COLO668 (cell line): ENCODE results near the gene SERINC3.

Source experiments
- DNase-seq: peaks from one replicate; lab custom pipeline; 2025; ENCODE audit not compliant: unreplicated experiment; lab: John Stamatoyannopoulos, UW

SERINC3 gene

DNA sequence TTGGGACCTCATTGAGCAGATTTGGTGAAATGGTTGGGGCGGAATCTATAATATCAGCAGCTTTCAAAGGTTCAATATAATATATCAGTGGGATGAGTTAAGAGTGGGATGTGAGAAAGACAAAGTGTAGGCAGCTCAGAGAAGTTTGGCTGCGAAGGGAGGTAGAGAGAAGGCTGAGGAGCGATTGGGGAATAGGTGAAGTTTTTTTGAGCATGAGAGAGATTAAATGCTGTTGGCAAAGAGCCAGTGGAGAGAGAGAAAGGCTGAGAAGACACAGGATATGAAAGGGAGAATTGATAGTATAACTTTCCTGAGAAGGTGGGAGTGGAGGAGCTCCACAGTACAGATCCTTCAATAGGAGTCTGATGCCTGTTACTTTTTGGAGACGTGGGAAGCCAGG, 12.1 kb upstream of the SERINC3 start:
- no peak for DNase-seq

DNA sequence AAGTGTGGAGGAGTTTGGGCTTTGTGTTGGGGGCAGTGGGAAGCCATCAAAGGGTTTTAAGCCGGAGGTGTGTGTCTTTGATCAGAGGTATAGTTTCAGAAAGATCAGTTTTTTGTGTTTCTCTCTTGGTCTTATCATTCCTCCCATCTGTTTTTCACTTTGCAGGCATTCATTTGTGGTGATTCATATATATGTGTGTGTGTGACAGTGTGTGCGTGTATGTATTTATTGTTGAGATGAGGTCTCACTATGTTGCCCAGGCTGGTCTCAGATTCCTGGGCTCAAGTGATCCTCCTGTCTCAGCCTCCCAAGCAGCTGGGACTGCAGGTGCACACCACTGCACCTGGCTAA, 11.1 kb upstream of the SERINC3 start:
- DNase-seq = no peak

DNA sequence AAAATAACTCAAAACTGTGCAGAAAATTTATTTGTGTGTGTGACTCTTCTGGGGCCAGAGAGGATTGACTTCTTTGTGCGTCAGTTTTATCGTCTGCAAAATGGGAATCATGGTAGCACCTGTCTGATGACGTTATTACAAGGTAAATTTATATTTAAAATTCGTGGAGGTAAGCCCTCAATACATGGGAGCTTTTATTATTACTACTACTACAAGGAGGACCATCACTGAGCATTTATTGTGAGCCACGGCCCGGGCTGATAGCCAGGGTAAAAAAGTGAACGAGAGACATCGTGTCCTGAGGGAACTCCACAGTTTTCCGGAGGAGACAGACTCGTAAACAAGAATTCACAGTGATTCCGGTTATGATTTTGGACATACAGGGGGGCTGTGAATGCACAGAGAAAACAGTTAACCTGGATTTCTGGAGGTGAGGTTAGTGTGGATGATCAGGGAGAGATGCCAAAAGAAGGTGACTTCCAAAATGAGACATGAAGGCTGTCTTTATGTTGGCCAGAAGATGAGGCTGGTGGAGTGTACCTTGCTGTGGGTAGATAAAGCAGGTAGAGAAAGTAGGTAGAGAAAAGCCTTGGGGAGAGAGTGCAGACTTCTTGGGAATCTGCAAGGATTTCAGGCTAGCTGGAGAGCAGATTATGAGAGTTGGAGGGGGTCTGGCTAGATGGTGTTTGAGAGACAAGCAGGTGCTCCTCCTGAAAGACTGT, 10.6 kb upstream of the SERINC3 start:
- DNase-seq = no peak

DNA sequence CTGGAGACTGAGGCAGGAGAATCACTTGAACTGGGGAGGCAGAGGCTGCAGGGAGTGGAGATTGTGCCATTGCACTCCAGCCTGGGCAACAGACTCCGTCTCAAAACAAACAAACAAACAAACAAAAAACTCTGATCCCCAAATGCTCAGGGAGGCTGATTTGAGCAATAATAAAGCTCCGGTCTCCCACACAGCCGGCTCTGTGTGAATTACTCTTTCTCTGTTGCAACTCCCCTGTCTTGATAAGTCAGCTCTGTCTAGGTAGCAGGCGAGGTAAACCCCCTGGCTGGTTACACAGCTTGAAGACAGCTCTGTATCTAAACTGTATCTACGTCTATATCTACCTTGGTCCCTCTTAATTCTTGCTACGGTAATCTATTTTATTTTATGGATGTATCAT, 6.4 kb upstream of the SERINC3 start:
- DNase-seq = no peak

DNA sequence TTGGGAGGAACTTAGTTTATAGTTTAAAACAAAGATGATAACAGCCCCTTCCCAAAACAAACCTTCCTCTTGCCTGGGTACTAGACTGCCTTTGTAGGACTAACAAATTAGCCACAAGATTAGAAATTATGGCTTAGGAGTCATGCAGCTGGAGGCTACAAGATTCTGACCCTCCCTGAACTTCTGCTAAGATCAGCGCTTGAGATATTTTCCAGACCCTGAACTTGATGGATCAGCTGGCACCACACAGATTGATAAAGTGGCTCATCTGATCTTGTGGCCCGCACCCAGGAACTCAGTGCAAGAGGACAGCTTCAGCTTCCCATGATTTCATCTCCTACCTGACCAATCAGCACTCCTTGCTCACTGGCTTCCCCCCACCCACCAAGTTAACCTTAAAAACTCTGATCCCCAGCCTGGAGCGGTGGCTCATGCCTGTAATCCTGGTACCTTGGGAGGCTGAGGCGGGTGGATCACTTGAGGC, 5.9 kb upstream of the SERINC3 start:
- no peak for DNase-seq

DNA sequence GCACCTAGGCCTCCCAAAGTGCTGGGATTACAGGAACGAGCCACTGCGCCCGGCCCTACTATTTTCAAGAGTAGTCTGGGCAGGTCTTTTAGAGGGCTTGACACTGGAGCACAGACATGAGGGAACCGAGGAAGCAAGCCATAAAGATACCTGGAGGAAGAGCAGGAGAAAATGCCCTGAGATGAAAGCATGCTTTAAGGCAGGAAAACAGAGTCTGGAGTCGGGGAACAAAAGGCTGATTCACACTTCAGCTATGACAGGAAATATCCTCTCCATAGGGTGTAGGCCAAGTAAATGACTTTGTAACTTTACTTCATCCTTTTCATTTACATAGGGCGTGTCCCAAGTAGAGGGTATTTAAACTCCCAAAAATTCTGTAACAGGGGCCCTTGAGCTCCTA, 4.3 kb upstream of the SERINC3 start:
- no peak for DNase-seq

DNA sequence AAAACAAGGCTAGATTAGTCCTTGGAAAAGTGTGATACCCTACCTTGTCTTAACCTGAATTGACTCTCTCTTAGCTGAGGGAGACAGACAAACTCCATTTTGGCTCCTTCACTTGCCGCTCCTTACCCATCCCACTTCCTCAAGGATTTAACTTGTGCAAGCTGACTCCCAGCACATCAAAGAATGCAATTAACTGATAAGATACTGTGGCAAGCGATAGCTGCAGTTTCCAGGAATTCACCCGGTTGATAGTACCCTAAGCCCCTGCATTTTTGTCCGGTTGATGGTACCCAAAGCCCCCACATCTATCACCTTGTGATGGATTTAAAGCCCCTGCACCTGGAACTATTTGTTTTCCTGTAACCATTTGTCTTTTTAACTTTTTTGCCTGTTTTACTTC, 1.9 kb upstream of the SERINC3 start:
- DNase-seq = no peak

DNA sequence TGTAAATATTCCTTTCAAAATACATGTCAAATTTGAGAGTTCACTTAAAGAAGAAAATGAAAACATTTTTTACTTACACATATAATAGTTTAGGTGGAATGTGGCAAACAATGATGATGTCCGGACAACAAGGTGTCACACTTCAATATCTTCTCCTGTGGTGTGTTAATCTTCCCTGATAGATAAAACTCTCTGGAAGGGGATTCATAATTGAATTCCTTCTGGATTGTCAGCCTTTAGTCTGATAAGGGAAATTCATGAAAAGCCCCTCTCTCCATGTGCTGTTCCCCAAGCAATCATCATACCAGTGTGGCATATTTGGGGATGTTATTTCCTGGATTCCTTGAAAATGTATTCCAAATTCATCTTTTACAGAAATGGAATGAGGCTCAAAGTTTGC, 971 bp upstream of the SERINC3 start:
- DNase-seq = no peak

DNA sequence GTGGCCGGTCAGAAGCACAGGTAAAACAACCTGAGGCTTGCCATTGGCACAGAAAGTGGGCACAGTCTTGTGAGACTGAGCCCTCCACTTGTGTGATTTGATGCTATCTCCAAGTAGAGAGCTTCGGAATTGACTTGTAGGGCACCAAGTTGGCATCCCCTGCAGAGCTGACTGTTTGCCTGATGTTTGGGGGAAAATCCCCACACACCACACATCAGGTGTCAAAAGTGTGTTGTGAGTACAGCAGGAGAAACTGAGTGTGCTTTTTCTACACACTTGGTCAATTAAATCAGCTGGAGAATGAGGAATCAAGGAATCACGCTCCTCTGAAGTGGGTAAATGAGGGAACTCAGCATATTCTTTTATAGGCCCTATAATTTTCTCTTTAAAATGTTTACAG, 989 bp downstream of the SERINC3 start:
- no peak for DNase-seq

DNA sequence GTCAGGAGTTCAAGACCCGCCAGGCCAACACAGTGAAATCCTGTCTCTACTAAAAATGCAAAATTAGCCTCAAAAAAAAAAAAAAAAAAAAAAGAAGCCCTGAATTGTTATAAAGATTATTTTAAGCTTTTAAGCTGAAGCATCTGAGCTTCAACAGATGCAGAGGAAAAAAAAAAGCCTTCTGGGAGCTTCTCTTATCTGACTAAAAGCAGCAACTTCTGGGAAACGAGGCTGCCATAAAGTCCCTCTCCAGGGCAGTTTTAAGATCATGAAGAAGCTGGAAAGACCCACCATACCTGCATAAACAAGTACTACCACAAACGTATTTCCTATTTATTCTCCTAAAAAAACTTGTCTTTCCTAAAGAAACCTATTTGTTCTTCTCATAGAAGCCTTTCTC, 3.6 kb downstream of the SERINC3 start:
- DNase-seq = no peak

DNA sequence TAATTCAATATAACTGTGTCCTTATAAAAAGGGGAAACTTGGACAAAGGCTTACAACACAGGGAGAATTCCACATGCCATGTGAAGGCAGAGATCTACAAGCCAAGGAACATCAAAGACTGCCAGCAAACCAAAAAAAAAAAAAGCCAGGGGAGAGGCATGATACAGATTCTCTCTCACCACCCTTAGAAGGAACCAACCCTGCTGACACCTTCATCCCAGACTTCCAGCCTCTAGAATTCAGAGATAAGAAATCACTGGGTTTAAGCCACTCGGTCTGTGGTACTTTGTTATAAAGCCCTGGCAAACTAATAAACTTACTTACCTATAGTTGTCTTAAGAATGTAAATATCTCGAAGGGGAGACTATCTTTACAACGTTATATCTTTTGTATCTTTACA, 4.4 kb downstream of the SERINC3 start:
- no peak for DNase-seq

DNA sequence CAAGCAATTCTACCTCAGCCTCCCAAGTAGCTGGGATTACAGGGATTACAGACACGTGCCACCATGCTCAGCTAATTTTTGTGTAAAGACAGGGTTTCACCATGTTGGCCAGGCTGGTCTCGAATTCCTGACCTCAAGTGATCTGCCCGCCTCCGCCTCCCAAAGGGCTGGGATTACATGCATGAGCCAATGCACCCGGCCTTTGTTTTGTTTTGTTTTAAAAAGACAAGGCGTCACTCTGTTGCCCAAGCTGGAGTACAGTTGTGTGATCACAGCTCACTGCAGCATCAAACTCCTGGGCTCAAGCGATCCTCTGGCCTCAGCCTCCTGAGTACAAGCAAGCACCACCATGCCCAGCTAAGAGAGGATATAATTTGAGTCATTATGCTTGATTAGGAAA, 5.4 kb downstream of the SERINC3 start:
- DNase-seq = no peak

DNA sequence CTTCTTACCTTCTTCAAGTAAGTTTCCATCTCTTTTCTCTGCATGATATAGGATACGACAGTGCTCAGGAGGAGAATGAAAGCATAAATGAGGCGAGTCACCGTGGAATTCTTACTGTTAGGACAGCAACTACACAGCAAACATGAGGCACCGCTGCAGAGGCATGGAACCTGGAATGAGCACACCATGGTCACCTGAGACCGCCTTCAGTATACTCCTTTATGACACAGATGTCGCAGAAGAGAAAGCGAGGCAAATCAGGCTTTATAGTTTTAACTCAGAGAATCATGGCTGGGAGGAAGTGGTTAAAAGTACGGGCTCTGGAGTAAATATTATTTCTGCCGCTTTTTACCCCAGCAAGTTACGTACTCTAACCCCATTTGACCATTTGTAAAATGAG, 8.0 kb downstream of the SERINC3 start:
- DNase-seq = no peak

DNA sequence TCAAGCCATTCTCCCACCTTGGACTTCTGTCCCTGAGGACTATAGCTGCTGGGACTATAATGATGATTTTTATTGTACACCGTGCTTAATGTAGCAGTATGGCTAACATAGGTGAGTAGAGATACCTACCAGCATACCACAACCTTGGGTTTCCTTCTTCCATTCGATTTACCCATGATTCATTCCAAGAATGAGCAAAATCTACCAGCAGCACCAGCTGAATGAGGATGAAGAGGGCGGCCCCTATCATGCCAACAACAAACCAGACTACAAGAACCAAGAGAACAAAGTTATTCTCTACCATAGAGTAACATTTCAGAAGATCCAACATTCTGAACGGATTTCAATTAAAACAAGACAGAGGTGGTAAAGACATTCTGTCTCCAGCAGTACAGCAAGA, 12.1 kb downstream of the SERINC3 start:
- DNase-seq = no peak

DNA sequence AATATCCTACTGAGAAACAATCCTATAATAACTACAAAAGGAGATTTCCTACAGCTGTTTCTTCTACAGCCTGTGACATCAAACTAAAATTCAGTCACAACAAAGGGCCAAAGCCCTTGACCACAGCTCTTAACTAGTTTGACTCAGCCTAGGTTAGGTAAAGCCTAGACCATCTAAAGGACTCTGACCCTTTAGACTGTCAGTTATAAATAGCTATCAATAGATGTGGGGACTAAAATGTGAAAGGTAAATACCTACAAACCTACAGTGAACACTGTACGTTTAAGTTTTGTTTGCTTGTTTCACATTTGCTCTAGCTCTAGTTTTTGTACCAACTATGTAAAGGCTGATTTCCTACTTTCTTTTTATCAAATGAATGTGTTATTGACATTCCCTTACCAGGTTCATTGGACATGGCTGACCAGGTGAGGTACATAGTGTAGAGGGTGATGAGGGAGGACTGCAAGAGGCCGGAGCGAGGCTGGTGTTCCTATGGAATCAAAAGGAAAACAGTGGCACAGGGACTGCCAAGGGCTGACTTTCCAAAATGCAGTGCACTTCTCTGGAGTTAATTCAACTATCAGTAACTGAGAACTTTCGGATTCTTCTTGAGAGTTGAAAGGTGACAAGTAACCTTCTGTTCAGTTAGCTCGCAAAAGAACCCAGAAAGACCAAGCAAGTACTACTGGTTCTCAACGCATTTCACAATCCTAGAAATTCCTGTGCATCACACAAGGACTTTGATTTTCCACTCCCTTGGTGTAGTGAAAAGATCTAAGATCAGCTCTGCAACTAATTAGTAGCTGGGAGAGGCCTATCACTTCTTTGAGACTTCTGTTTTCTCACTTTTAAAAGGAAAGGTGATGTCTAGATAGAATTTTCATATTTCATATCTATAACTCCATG, 17.2 kb downstream of the SERINC3 start:
- DNase-seq = no peak

DNA sequence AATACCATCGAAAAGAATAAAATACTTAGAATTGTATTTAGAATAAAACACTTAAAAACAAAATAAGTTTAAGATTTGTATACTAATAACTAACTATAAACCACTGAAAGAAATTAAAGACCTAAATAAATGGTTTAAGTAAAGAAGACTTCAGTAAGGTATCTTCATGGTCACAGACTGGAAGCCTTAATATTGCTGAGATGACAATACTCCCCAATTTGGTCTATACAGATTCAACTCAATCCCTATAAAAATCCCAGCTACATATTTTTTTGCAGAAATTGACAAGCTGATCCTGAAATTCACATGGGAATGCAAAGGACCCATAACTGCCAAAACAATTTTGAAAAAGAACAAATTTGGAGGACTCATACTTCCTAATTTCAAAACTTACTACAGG, 18.9 kb downstream of the SERINC3 start:
- DNase-seq = no peak

DNA sequence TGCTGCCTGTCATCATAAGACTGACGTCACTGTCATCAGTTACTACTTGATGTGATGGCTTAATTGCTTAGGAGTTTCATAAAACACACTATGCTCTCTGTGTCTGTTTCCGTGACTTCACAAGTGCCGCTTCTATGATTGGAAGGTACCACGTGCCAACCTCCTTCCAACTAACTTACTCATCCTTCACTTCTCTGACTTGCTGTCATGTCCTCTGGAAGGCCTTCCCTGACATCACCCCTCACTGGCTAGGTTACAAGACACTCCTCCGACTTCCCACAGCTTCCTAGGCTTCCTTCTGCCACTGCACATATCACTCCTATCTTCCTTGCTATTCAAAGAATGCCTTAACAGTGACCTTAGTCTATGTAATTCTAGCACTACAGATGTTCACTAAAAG, 20.4 kb downstream of the SERINC3 start:
- DNase-seq = no peak

DNA sequence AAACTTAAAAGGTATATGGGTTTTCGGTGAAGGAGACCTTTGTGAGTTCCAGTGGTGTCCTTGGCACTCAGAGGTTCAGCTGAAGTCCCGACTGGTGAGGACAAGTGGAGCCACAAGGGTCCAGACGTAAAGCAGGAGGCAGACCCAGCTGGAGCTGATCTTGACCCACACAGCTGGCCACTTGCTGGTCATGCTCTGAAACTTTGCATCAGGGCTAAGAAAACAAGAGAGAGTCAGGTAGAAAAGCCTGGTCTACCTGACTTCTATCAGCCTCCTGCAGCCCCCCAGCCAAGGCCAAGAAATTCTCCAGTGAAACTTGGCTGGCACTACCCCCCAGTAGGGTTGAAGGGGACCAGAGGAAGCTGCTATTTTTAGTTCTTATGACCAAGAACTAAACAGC, 21.6 kb downstream of the SERINC3 start:
- no peak for DNase-seq

DNA sequence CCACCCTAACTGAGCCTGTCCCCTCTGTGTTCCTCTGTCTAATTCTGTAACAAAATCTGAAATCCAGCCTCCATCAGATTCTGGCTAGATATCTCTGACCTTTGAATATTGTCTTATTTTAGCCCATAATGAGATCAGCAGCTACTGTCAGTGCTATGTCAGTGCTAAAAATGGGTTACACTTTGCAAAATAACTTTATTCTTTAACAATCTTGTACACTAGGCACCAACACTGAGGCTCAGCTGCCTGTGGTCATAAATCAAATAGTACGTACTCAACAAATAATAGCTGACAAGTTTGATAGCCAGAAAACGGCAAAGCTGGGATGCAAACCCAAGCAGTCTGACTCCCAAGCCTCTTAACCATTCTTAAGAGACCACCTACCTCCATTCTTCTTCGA, 24.1 kb downstream of the SERINC3 start:
- DNase-seq = no peak

DNA sequence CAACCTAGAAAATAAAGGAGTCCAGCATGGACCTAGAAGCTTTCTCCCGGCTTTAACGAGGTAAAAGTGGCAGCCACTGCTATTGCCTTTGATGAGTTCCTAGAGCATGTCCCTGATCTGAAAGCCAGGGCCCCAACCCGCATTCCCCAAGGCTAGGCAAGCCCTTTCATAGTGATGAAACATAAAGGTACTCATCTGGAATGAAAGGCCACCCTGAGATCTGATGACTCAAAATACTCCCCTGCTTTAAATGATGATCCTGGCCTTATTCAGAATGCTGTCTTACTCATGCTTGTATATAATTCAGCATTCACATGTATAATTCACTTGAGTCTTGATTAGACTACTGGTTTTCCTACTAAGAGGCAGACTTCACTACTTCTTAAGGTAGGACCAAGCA, 24.9 kb downstream of the SERINC3 start:
- DNase-seq = no peak

DNA sequence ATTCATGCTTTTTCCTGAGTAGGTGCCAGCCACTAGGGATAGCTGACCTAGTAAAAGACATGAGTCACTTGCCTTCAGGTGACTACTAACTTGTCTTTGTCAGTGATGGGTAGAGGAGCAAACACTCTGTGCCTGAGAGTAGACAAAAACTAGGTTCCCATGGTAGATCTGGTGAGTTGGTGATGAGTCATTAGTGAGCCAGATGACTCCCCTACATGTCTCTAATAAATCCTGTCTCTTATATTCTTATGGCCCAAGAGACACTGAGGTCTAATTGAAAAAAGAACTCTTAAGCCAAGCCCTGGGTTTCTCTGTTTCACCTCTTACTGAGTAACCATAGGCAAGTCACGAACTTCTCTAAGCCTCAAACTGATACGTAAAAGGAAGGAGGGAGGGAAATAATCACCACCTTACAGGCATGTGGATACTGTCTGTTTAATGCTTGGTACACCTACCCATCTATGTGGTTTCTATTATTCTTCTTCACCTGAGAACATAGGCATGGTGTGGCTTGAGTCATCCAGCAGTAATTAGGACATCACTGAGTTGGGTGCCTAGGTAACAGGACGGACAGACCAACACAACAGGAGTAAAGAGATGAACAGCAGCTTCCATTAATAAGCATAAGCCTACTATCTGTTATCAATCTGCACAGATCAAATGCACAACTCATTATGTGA, 25.9 kb downstream of the SERINC3 start:
- DNase-seq = no peak

DNA sequence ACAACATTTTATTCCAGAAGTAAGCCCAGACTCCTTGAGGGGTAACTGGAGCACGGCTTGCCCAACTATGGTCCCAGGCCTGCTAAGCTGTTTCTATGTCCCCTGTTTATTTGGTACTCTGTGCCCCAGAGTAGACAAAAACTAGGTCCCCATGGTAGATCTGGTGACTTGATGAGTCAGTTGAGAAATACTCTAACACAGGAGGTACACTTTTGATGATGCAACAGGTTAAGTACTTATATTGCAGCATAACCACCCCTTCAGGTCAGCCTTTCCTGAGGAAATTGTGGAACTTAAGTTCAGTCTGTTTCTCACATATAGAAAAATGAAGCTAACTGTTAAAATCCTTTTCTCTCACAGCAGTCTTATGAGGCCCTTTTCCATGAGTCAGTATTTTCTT, 26.6 kb downstream of the SERINC3 start:
- no peak for DNase-seq
